IPS DF 4.7 (cell line): ENCODE results near the gene ODF2L.

ENCODE experiments used
- DNase-seq: peaks from one replicate; pipeline ENCODE4 v3.0.0-alpha.2; 2013; ENCODE audit warnings: low spot score; ENCODE audit errors: extremely low read depth

Gene ODF2L

GRCh38 chr1:86395751-86396497 is at the start of gene ODF2L:
TSS of gene ODF2L (minus strand) at chr1:86396323. CDS start at chr1:86387027, 9,296 bp downstream.
- DNase-seq: no peak

- no peak for DNase-seq
Measured at GRCh38 chr1:86445919-86446318, 49.8 kb upstream of the ODF2L start.

GRCh38 chr1:86441997-86442396 is 45.9 kb upstream of the ODF2L start:
- no peak for DNase-seq

GRCh38 chr1:86441581-86441980 is 45.5 kb upstream of the ODF2L start:
- DNase-seq: no peak

- no peak for DNase-seq
Measured at GRCh38 chr1:86436041-86436440, 39.9 kb upstream of the ODF2L start.

GRCh38 chr1:86435327-86435726 is 39.2 kb upstream of the ODF2L start:
- no peak for DNase-seq

GRCh38 chr1:86434059-86434458 is 37.9 kb upstream of the ODF2L start:
- no peak for DNase-seq

GRCh38 chr1:86430376-86430775 is 34.3 kb upstream of the ODF2L start:
- DNase-seq: no peak

GRCh38 chr1:86429835-86430234 is 33.7 kb upstream of the ODF2L start:
- no peak for DNase-seq

GRCh38 chr1:86429122-86429725 is 33.1 kb upstream of the ODF2L start:
- DNase-seq: no peak

- no peak for DNase-seq
Measured at GRCh38 chr1:86423873-86424272, 27.8 kb upstream of the ODF2L start, which contains the start of gene CLCA2. TSS of gene CLCA2 (plus strand) at chr1:86424171. CDS start at chr1:86424248, 77 bp downstream.

GRCh38 chr1:86423473-86423872 is 27.4 kb upstream of the ODF2L start:
- DNase-seq: no peak

- no peak for DNase-seq
Measured at GRCh38 chr1:86421601-86422280, 25.6 kb upstream of the ODF2L start.

GRCh38 chr1:86419277-86419903 is 23.3 kb upstream of the ODF2L start:
- no peak for DNase-seq

GRCh38 chr1:86416343-86416742 is 20.2 kb upstream of the ODF2L start:
- no peak for DNase-seq

GRCh38 chr1:86410879-86411278 is 14.8 kb upstream of the ODF2L start:
- DNase-seq: no peak

GRCh38 chr1:86409416-86410021 is 13.4 kb upstream of the ODF2L start:
- DNase-seq: no peak

GRCh38 chr1:86396498-86396890 is 371 bp upstream of the ODF2L start:
- DNase-seq: no peak

- DNase-seq: no peak
Measured at GRCh38 chr1:86394416-86394815, 1.7 kb downstream of the ODF2L start.

- no peak for DNase-seq
Measured at GRCh38 chr1:86389307-86389706, 6.8 kb downstream of the ODF2L start.

GRCh38 chr1:86388777-86389176 is 7.3 kb downstream of the ODF2L start:
- DNase-seq: no peak
